Stimulated activated CD4-positive, alpha-beta T cell treated with anti-CD3 and anti-CD28 coated beads, Interleukin-4, amount 100 ng/mL, for 48 hours (primary cell): ENCODE results near the gene TRIP13.
"Not testable (repeated sequence)": the region's sequence is repeated elsewhere in the genome, so short reads cannot be mapped to it uniquely, and the experiment has no call there.

Experiments used
- DNase-seq, 2 donors: peaks; one replicate each; pipeline ENCODE4 v3.0.0-alpha.2; 2020; ENCODE audit warnings: low read depth in 2 of 2

TRIP13 gene

GRCh38 chr5:918717-919116 lies 26.0 kb downstream of the TRIP13 start:
- DNase-seq: not testable (repeated sequence)

- DNase-seq: no peak
These were observed 26.8 kb downstream of the TRIP13 start for GRCh38 chr5:919356-920000.

- DNase-seq: no peak
These were observed 27.6 kb downstream of the TRIP13 start for GRCh38 chr5:920321-920720.

- DNase-seq: no peak
These were observed 29.1 kb downstream of the TRIP13 start for GRCh38 chr5:921456-922435.

GRCh38 chr5:922436-923280 lies 30.0 kb downstream of the TRIP13 start:
- no peak for DNase-seq

GRCh38 chr5:923281-923873 lies 30.7 kb downstream of the TRIP13 start:
- peak; percentile 58 to 63 for DNase-seq

GRCh38 chr5:926417-927171 lies 33.9 kb downstream of the TRIP13 start:
- DNase-seq: peak; percentile 18 to 21

GRCh38 chr5:927172-928015 lies 34.7 kb downstream of the TRIP13 start:
- no peak for DNase-seq

- not testable (repeated sequence) for DNase-seq
These were observed 36.5 kb downstream of the TRIP13 start for GRCh38 chr5:929182-929581.

GRCh38 chr5:929596-929995 lies 36.9 kb downstream of the TRIP13 start:
- DNase-seq: no peak

GRCh38 chr5:930866-931265 lies 38.2 kb downstream of the TRIP13 start:
- no peak for DNase-seq

- DNase-seq: no peak
These were observed 39.0 kb downstream of the TRIP13 start for GRCh38 chr5:931570-932145.

GRCh38 chr5:932151-932627 lies 39.5 kb downstream of the TRIP13 start:
- no peak for DNase-seq

- DNase-seq: no peak
These were observed 40.1 kb downstream of the TRIP13 start for GRCh38 chr5:932628-933250.

- no peak for DNase-seq
These were observed 40.7 kb downstream of the TRIP13 start for GRCh38 chr5:933251-933861.

GRCh38 chr5:933951-934350 lies 41.3 kb downstream of the TRIP13 start:
- DNase-seq: not testable (repeated sequence)

- not testable (repeated sequence) for DNase-seq
These were observed 41.8 kb downstream of the TRIP13 start for GRCh38 chr5:934381-934967.

- no peak for DNase-seq
These were observed 42.9 kb downstream of the TRIP13 start for GRCh38 chr5:935510-936084.
